Transverse colon (tissue), 4 donors: ENCODE measurements around the gene RUBCN.
"Not testable (repeated sequence)": the region's sequence is repeated elsewhere in the genome, so short reads cannot be mapped to it uniquely, and the experiment has no call there.

Source experiments
- EP300 ChIP-seq: sonication (generic); formaldehyde crosslinking; IDR thresholded peaks from one replicate; pipeline ENCODE4 v1.6.1; 2017; ENCODE audit warnings: antibody characterized with exemption, low read depth
- POLR2AphosphoS5 ChIP-seq, 3 donors: sonication (generic); formaldehyde crosslinking; IDR thresholded peaks; one replicate each; pipeline ENCODE4 v1.6.1; 2016; ENCODE audit warnings: antibody characterized with exemption in 3 of 3
- TF ChIP-seq, protein P1 (sequence below), 5 experiments: fragments of 200-600 bp in 3 of 5; fragments of 450-650 bp in 2 of 5; sonication (generic) in 3 of 5; IDR thresholded peaks; 1 replicate in 2 of 5; 2 replicates in 3 of 5; pipeline ENCODE4 v1.5.1; 2016 to 2017; ENCODE audit warnings: antibody characterized with exemption in 5 of 5, inconsistent platforms in 3 of 5, mild to moderate bottlenecking in 2 of 5, moderate library complexity in 1 of 5

DNA sequence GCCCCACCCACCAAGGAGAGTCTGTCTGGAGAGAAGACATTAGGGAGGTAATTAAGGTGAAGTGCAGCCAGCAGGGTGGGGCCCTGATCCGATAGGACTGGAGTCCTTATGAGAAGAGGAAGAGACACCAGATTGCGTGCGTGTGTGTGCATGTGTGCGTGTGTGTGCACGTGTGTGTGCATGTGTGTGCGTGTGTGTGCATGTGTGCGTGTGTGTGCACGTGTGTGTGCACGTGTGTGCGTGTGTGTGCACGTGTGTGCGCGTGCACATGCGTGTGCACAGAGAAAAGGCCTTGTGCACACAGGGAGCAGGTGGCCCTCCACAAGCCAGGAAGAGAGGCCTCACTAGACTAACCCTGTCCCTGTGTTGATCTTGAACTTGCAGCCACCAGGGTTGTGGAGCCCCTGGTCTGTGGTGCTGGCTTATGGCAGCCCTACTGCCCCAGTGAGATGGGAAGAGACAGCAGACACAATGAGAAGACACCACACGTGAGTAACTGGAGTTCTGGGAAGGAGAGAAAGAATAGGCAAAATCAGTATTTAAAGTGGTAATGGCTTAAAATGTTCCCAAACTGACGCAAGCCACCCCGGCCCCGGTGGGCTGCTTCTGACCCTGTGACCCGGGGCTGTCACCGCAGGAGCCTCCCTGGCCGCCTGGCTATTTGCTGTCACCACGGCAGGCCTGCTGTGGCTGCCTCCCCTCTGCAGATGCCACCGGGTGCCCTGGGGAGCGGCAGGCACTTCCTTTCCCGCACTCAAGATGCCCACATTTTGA, 73.2 kb downstream of the RUBCN start:
- TF ChIP-seq, protein P1, sequence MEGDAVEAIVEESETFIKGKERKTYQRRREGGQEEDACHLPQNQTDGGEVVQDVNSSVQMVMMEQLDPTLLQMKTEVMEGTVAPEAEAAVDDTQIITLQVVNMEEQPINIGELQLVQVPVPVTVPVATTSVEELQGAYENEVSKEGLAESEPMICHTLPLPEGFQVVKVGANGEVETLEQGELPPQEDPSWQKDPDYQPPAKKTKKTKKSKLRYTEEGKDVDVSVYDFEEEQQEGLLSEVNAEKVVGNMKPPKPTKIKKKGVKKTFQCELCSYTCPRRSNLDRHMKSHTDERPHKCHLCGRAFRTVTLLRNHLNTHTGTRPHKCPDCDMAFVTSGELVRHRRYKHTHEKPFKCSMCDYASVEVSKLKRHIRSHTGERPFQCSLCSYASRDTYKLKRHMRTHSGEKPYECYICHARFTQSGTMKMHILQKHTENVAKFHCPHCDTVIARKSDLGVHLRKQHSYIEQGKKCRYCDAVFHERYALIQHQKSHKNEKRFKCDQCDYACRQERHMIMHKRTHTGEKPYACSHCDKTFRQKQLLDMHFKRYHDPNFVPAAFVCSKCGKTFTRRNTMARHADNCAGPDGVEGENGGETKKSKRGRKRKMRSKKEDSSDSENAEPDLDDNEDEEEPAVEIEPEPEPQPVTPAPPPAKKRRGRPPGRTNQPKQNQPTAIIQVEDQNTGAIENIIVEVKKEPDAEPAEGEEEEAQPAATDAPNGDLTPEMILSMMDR (IDR thresholded peaks at IDR 0.05): not testable (repeated sequence)
- not testable (repeated sequence) for TF ChIP-seq EP300; POLR2AphosphoS5 (IDR thresholded peaks at IDR 0.05)
